Neural cell (in vitro differentiated cells): Measurements from ENCODE around the gene NISCH.

Source experiments
- CTCF ChIP-seq: fragments of 450-650 bp; IDR thresholded peaks from 2 replicates; pipeline ENCODE4 v1.5.1; 2014; ENCODE audit warnings: antibody characterized with exemption, mild to moderate bottlenecking, moderate library complexity; ENCODE audit not compliant: poor library complexity, severe bottlenecking
- EP300 ChIP-seq: fragments of 450-650 bp; conservative IDR thresholded peaks from 2 replicates; pipeline ENCODE4 v1.6.1; 2014; ENCODE audit warnings: antibody characterized with exemption, mild to moderate bottlenecking, moderate library complexity; ENCODE audit not compliant: poor library complexity, severe bottlenecking
- EZH2 ChIP-seq: fragments of 200-600, 300-800 bp; shearing (Covaris generic), sonication (generic); IDR thresholded peaks from 2 replicates; pipeline ENCODE4 v1.6.1; 2014; ENCODE audit warnings: antibody characterized with exemption, low read length, borderline replicate concordance, mild to moderate bottlenecking; ENCODE audit not compliant: insufficient read depth, poor library complexity, severe bottlenecking
- MXI1 ChIP-seq: fragments of 450-650 bp; conservative IDR thresholded peaks from 2 replicates; pipeline ENCODE4 v1.6.1; 2014; ENCODE audit warnings: antibody characterized with exemption, mild to moderate bottlenecking; ENCODE audit not compliant: poor library complexity, severe bottlenecking
- POLR2AphosphoS5 ChIP-seq: IDR thresholded peaks from 2 replicates; pipeline ENCODE4 v1.6.1; 2012
- RAD21 ChIP-seq: fragments of 450-650 bp; conservative IDR thresholded peaks from 2 replicates; pipeline ENCODE4 v1.6.1; 2014; ENCODE audit warnings: antibody characterized with exemption, mild to moderate bottlenecking, moderate library complexity
- REST ChIP-seq: IDR thresholded peaks from 2 replicates; pipeline ENCODE4 v1.6.1; 2012; ENCODE audit warnings: borderline replicate concordance

- no peak for TF ChIP-seq EP300
- TF ChIP-seq CTCF = no peak
- no peak for TF ChIP-seq RAD21
- TF ChIP-seq EZH2 = no peak
- no peak for TF ChIP-seq POLR2AphosphoS5
- no peak for TF ChIP-seq MXI1
- no peak for TF ChIP-seq REST
Measured at GRCh38 chr3:52490939-52491526, 35.6 kb downstream of the NISCH start.
